Panc1 (cell line): ENCODE measurements around the gene RAB21. TPM values are rescaled to one million over a fixed set of nuclear protein-coding genes. Genes with fewer than 3 reads are reported as not detected.

Experiments used
- ATAC-seq: fragments of 200-7000 bp; cut with Tn5 transposase; 2 replicates; pipeline ENCODE4 v1.9.1; 2020; ENCODE audit warnings: mild to moderate bottlenecking, moderate library complexity
- BruUV-seq: library from RNA; stranded (reverse); fragments of 400-500 nt; replicated peaks from 2 replicates; lab custom pipeline; 2021; lab: Mats Ljungman, UMichigan
- CTCF ChIA-PET: fragments of 300-600 bp; sonication (Branson Sonifier 250); formaldehyde crosslinking; loops from one replicate; lab custom pipeline; 2022; ENCODE audit warnings: antibody characterized with exemption; lab: Charles Lee
- POLR2A ChIA-PET: fragments of 300-600 bp; sonication (Branson Sonifier 250); formaldehyde crosslinking; loops from one replicate; lab custom pipeline; 2022; ENCODE audit warnings: antibody characterized with exemption; lab: Charles Lee
- DNase-seq: peaks from one replicate; pipeline ENCODE4 v3.0.0-alpha.2; 2010; ENCODE audit warnings: low read depth, low spot score
- H3K27ac ChIP-seq: 2 replicates; pipeline ENCODE4 v1.5.1; 2011; ENCODE audit warnings: mild to moderate bottlenecking, low read length, inconsistent platforms
- H3K27me3 ChIP-seq: fragments of 200-500 bp; sonication (Bioruptor generic); 2 replicates; pipeline ENCODE4 v1.6.0; 2014; ENCODE audit warnings: low read length, inconsistent platforms; ENCODE audit not compliant: control insufficient read depth, insufficient read depth
- H3K36me3 ChIP-seq: fragments of 200-500 bp; sonication (Bioruptor generic); 2 replicates; pipeline ENCODE4 v1.5.1; 2014; ENCODE audit warnings: inconsistent platforms, mild to moderate bottlenecking, low read length, moderate library complexity; ENCODE audit not compliant: control insufficient read depth, insufficient read depth
- H3K4me1 ChIP-seq: 2 replicates; pipeline ENCODE4 v1.5.1; 2011; ENCODE audit warnings: inconsistent platforms, mild to moderate bottlenecking, low read length, moderate library complexity; ENCODE audit not compliant: control insufficient read depth, insufficient read depth
- H3K4me3 ChIP-seq, 2 experiments: 2 replicates each; pipeline ENCODE4 v1.5.1; 2011 to 2012; ENCODE audit warnings: low read depth in 2 of 2, low read length in 2 of 2, mild to moderate bottlenecking in 2 of 2, inconsistent platforms in 1 of 2, moderate library complexity in 1 of 2
- H3K9me3 ChIP-seq: fragments of 200-500 bp; sonication (Bioruptor generic); 2 replicates; pipeline ENCODE4 v1.5.1; 2014; ENCODE audit warnings: low read depth, mild to moderate bottlenecking, inconsistent platforms, low read length, moderate library complexity; ENCODE audit not compliant: control insufficient read depth, insufficient read depth
- POLR2AphosphoS5 ChIP-seq: IDR thresholded peaks from 2 replicates; pipeline ENCODE4 v1.6.1; 2012; ENCODE audit warnings: mild to moderate bottlenecking, low read depth, low read length, moderate library complexity
- SIN3A ChIP-seq: IDR thresholded peaks from 2 replicates; pipeline ENCODE4 v1.6.1; 2012; ENCODE audit warnings: low read depth, mild to moderate bottlenecking, low read length, moderate library complexity, borderline replicate concordance; ENCODE audit not compliant: insufficient read depth
- TCF7L2 ChIP-seq: IDR thresholded peaks from 2 replicates; pipeline ENCODE4 v1.6.1; 2011; ENCODE audit warnings: mild to moderate bottlenecking, low read depth, low read length, inconsistent platforms
- in situ Hi-C: cut with HindIII; loops from 2 replicates; pipeline ENCODE4 v1.10.0; 2016; ENCODE audit warnings: low sequenced_read_pairs, low pct_unique_long_range_greater_than_20kb
- intact Hi-C: fragments of 100-400 bp; cut with micrococcal nuclease; formaldehyde crosslinking; loops from one replicate; pipeline ENCODE4 v1.10.0; 2022; ENCODE audit not compliant: unreplicated experiment
- total RNA-seq: library from RNA; stranded (reverse); gene quantifications from one replicate; pipeline ENCODE4 v1.2.1, GENCODE V29; 2021; ENCODE audit not compliant: unreplicated experiment
- TF ChIP-seq, protein P1 (sequence below), 2 experiments: IDR thresholded peaks; 2 replicates each; pipeline ENCODE4 v1.6.1; 2011 to 2012; ENCODE audit warnings: low read depth in 2 of 2, control low read depth in 1 of 2, low read length in 1 of 2, mild to moderate bottlenecking in 1 of 2, moderate library complexity in 1 of 2; ENCODE audit not compliant: insufficient read depth in 1 of 2
- TF ChIP-seq, protein P2 (sequence below): fragments of 450-650 bp; IDR thresholded peaks from 2 replicates; pipeline ENCODE4 v1.5.1; 2017; ENCODE audit warnings: mild to moderate bottlenecking

RAB21 gene
- total RNA-seq, 1 experiment from 2014 or later = 57.2 TPM

DNA sequence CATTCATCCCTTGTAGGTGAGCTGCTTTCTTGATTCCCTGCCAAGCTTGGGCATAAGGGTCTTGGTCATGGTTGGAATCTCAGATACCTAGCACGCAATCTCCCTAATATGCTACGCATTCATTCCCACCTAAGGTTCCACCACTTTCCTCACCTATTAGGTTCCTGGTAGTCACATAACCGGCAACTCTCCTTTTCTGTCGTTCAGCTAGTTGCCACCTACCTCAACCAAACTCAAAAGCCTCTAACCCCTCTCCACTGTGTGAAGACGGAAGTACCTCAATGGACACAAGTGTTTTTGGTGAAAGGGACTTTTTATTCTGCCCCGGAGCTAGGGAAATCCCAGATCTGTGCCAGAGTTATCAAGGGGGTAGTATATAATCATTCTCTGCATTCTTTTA is 83.6 kb downstream of the RAB21 start:
- Histone ChIP-seq H3K27me3 (no peaks in the 10 kb centered on the region), H3K4me3 (no peak overlapping the region), H3K27ac (no peak overlapping the region; the same call in 1 of the 2 replicates), H3K4me1 (peaks cover 18% of the 10 kb centered on the region), H3K36me3 (no peaks in the 10 kb centered on the region; the same call in 1 of the 2 replicates), H3K9me3 (no peaks in the 10 kb centered on the region)
- ChIA-PET POLR2A (no interaction called here), CTCF (no interaction called here)
- no peak for DNase-seq
- BruUV-seq = no TSS peak
- no peak for ATAC-seq
- in situ Hi-C loops = no loop called here
- intact Hi-C loops = no loop called here
- TF ChIP-seq POLR2AphosphoS5 = no peak
- no peak for TF ChIP-seq TCF7L2
- TF ChIP-seq, protein P1, sequence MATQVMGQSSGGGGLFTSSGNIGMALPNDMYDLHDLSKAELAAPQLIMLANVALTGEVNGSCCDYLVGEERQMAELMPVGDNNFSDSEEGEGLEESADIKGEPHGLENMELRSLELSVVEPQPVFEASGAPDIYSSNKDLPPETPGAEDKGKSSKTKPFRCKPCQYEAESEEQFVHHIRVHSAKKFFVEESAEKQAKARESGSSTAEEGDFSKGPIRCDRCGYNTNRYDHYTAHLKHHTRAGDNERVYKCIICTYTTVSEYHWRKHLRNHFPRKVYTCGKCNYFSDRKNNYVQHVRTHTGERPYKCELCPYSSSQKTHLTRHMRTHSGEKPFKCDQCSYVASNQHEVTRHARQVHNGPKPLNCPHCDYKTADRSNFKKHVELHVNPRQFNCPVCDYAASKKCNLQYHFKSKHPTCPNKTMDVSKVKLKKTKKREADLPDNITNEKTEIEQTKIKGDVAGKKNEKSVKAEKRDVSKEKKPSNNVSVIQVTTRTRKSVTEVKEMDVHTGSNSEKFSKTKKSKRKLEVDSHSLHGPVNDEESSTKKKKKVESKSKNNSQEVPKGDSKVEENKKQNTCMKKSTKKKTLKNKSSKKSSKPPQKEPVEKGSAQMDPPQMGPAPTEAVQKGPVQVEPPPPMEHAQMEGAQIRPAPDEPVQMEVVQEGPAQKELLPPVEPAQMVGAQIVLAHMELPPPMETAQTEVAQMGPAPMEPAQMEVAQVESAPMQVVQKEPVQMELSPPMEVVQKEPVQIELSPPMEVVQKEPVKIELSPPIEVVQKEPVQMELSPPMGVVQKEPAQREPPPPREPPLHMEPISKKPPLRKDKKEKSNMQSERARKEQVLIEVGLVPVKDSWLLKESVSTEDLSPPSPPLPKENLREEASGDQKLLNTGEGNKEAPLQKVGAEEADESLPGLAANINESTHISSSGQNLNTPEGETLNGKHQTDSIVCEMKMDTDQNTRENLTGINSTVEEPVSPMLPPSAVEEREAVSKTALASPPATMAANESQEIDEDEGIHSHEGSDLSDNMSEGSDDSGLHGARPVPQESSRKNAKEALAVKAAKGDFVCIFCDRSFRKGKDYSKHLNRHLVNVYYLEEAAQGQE (IDR thresholded peaks at IDR 0.05; ENCODE audit: insufficient read depth in 1 of 2, low read depth in 2 of 2, low read length in 1 of 2) = no peak
- no peak for TF ChIP-seq SIN3A
- TF ChIP-seq, protein P2, sequence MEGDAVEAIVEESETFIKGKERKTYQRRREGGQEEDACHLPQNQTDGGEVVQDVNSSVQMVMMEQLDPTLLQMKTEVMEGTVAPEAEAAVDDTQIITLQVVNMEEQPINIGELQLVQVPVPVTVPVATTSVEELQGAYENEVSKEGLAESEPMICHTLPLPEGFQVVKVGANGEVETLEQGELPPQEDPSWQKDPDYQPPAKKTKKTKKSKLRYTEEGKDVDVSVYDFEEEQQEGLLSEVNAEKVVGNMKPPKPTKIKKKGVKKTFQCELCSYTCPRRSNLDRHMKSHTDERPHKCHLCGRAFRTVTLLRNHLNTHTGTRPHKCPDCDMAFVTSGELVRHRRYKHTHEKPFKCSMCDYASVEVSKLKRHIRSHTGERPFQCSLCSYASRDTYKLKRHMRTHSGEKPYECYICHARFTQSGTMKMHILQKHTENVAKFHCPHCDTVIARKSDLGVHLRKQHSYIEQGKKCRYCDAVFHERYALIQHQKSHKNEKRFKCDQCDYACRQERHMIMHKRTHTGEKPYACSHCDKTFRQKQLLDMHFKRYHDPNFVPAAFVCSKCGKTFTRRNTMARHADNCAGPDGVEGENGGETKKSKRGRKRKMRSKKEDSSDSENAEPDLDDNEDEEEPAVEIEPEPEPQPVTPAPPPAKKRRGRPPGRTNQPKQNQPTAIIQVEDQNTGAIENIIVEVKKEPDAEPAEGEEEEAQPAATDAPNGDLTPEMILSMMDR = no peak

DNA sequence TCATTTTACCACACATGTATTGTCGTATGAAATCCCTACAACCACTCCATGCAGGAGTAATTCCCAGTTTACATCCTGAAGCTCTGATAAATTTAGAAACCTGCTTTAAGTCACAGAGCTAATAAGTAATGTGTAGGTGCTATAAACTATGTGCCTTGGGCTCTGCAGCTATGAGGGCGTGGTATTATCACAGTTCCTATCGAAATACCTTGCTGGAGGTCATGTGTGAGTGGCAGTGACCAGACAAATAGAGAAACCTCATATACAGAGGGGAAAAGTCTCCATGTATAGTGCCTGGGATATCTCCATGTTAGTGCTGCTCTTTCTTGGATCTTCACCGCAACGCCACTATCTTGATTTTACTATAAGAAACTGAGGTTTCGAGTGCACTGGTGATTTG is 84.0 kb downstream of the RAB21 start:
- Histone ChIP-seq H3K27ac (peak overlapping the region; percentile 97), H3K9me3 (no peaks in the 10 kb centered on the region), H3K4me1 (peaks cover 18% of the 10 kb centered on the region), H3K4me3 (peak overlapping the region; percentile 93 to 99; a peak in 3 of 4 replicates), H3K36me3 (no peaks in the 10 kb centered on the region; the same call in 1 of the 2 replicates), H3K27me3 (no peaks in the 10 kb centered on the region)
- DNase-seq (no peak), ATAC-seq (no peak)
- CTCF ChIA-PET = no interaction called here
- POLR2A ChIA-PET = no interaction called here
- no TSS peak for BruUV-seq
- intact Hi-C loops = no loop called here
- in situ Hi-C loops = no loop called here
- TF ChIP-seq POLR2AphosphoS5 = no peak
- no peak for TF ChIP-seq SIN3A
- TF ChIP-seq, protein P1 (IDR thresholded peaks at IDR 0.05; ENCODE audit: insufficient read depth in 1 of 2, low read depth in 2 of 2, low read length in 1 of 2) = no peak
- TF ChIP-seq, protein P2 = no peak
- no peak for TF ChIP-seq TCF7L2
